Measurements from ENCODE around the gene PPP1R37. TPM values are rescaled to one million over a fixed set of nuclear protein-coding genes. Genes with fewer than 3 reads are reported as not detected.

The PPP1R37 gene
- polyA plus RNA-seq, 1 donor, result 22.1 TPM

DNA sequence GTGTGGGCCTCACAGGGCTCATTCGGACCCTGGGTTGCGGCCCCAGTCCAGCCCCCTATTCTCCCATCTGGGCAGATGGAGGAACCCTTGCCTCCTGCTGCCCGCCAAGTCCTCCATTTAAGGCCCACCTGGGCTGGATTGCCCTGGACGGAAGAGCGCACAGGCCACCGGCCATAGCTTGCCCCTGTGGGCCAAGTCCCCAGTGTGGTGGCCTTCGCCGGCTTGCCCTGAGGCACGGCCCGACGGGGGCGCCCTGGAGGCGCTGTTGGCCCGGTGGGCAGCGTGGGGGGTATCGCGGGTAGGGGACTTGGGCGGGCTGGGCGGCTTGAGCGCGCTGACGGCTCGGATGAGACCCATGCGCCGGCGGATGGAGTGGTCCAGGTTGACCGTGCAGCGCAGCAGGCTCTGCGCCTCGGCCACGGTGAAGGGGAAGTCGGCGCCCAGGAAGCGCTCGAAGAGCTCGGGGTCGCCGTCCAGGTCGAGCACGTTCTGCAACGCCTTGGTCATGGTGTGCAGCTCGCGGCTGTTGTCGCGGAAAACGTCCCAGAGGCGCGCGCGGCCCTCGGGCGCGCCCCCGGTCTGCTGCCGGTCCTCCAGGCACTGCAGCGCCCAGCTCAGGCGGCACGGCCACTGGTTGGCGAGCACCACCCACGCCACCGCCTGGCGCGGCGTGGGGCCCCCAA is 59.0 kb downstream of the PPP1R37 start:
- no peak for DNase-seq (ENCODE audit: low read depth)

DNA sequence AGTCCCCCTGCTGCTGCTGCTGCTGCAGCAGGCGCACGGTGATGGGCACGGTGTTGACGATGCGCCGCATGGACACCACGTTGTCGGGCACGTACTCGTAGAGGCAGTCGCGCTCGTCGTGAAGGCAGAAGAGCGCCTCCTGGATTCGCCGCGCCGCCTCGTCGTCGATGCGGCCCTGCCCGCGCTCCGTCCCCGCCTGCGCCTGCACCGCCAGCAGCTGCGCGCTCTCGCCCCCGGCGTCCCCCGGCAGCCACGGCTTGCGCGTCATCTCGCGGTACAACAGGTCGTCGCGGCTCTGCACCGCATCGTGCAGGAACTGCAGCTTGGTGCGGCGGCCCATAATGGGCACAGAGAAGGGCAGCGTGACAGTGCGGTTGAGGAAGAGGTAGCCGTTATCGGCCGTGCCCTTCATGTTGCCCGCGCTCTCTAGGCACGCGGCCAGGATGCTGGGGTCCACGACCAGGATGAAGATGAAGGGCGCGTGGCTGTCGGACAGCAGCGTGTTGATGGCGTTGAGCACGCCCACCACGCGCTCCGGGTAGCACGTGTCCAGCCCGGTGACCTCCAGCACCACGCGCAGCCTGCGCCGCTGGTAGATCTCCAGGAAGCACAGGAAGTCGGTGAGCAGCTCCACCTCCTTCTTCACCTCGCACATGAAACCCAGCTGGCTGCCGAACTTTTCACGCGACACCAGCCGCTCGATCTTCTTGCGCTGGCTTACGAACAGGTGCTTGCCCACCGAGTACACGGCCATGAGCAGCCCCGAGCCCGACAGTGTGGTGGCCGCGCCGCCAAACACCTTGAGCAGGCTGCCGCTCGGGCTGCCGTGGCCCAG is 59.7 kb downstream of the PPP1R37 start:
- no peak for DNase-seq (ENCODE audit: low read depth)

GRCh38 chr19:45153339-45154063 is 60.5 kb downstream of the PPP1R37 start:
- DNase-seq (ENCODE audit: low read depth), result no peak

DNA sequence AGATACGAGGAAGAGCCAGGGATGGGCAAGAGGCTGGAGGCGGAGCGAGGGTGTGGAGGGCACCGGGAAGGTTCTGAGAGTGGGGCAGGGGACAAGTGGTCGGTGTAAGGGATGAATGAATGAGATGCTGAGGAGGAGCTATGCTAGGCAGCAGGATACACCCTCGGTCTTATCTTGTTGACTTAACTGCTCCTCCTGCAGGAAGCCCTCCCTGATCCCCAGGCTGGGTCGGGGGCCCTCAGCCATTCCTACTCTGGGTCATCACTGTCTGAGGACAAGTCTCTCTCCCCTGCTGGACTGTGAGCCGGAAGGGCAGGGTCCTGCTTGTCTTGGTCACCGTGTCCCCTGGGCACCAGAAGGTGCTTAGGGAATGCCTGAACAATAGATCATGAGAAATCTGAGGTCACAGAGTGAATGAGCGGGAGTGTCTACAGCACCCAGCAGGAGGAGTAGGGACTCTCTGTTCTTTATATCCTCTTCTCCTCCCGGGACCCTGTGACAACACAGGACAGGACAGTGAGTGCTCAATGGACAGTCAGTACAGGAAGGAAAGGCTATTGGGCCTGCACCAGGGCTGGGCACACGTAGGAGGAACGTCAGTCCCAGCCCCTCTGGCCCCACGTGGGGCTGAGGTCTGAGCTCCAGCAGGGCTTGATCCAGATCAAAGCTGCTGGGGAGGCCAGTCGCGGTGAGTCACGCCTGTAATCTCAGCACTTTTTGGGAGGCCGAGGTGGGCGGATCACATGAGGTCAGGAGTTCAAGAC is 61.3 kb downstream of the PPP1R37 start:
- no peak for DNase-seq (ENCODE audit: low read depth)

GRCh38 chr19:45156011-45156630 is 63.1 kb downstream of the PPP1R37 start:
- no peak for DNase-seq (ENCODE audit: low read depth)

DNA sequence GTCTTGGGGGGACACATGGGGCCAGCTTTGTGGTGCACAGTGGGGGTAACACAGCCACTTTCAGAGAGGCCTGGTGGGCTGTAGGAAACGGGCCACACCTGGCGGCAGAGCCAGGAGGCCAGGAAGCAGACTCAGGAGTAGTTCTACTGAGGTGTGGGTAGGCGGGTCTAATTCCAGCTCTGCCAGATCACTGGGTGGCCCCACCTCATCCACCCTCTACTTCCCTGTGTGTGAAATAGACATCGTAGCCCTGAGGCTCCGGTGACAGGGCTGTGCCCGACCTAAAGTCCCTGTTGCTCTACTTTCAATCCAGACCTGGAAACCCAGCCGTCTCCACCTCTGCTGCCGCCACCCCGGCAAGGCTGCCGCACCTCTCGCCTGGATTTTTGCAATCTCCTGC is 63.8 kb downstream of the PPP1R37 start:
- no peak for DNase-seq (ENCODE audit: low read depth)

GRCh38 chr19:45158503-45159209 is 65.7 kb downstream of the PPP1R37 start:
- no peak for DNase-seq (ENCODE audit: low read depth)

DNA sequence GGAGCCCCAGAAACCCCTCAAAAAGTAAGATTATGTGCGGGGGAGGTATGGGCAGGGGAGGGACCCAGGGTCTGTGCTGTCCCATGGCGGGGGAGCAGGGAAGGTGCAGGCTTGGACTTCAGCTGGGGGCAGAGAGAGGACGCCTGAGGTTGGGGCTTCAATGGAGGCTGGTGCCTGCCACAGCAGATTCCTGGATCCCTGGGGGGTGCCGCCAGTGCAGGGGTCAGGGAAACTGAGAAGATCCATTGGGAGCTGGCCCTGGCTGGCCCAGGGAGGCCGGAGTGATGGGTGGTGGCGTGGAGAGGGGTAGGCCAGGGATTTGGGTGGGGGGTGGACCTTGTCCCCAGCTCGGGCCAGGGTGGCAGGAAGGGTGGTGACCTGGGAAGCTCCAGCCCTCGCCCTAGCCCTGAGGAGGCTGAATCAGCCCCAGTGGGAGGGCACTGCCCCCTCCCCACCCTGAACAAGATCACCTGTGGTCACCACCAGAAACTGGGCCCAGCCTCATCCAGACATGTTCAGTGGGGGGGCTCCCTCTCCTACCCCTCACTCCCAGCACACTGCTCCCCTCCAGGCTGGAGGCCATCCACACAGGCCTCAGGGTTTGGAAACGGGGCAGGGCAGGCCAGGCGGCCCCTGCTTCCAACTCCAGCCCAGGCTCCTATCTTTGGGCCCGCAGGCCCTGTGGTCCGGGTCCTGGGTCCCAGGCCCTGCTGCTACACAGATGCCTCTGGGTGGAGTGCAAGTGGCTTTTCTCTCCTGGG is 66.4 kb downstream of the PPP1R37 start:
- DNase-seq (ENCODE audit: low read depth), result no peak

GRCh38 chr19:45159971-45160324 is 67.0 kb downstream of the PPP1R37 start:
- no peak for DNase-seq (ENCODE audit: low read depth)

DNA sequence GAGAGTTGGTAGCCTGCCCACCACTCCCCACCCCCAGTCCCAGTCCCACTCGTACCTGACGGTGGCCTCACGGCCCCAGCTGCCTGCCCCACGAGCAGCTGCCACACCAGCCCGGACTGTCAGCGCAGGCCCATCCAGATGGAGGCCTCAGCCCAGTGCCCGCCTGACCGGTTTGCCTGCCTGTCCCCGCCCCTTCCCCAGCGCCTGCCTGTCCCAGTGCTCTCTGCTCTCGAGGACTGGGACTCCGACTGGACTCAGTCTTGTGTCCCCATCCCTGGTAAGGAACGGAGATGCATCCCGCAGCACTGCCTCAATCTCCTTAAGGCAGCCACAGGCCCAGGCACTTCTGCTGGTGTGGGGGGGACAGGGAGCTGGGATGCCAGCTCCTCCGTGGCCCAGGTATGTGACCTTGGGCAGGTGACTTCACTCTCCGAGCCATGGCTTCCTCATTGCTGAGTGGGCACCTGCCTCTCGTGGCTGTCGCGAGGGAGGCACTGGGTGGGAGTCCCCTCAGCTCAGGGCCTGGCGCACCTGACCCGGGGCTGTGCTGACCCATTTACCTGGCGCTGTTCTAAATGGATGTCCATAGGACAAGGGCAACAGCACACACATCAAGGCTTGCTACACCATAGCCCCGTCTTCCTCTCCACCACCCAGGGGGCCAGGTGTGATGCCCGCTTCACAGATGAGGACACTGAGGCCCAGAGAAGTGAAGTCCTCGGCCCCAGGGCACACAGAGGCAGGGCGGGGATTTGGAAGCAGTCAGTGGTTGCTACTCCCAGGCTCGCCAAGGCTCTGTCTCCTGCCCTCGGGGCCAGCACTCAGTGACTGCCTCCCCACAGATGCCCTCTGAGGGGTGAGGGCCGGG is 68.1 kb downstream of the PPP1R37 start, which contains the start of gene NKPD1:
NKPD1 (minus strand) TSS at position 113 of the 868 bp plus-strand sequence. CDS start 832 bp downstream, outside the sequence.
- DNase-seq (ENCODE audit: low read depth), result no peak

GRCh38 chr19:45161738-45162607 is 69.0 kb downstream of the PPP1R37 start:
- no peak for DNase-seq (ENCODE audit: low read depth)

DNA sequence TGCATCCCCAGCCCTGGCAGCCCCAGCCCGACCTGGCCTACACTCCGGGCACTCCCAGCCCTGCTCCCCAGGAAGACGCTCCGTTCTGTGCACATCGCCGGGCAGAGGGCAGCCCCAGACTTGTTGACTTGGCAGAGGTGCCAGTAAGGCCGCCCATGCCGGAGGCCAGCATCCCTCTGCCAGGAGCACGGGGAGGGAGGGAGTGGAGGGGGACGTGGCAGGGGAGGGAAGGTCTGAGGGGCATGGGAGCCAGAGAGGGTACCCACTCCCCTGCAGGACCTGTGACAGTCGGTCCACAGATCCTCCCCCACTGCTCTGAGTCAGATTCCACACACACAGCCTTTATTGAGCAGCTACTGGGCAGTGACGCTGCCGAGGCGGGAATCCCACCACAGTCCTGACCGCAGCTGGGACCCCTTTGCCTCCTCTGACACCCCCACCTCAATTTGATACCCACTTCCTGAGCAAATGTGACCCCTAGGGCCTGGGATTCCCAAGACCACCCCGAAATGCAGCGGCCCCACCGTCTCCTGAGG is 69.7 kb downstream of the PPP1R37 start:
- DNase-seq (ENCODE audit: low read depth), result no peak

- DNase-seq (ENCODE audit: low read depth), result no peak
Observed at GRCh38 chr19:45163156-45163555, 70.2 kb downstream of the PPP1R37 start.

DNA sequence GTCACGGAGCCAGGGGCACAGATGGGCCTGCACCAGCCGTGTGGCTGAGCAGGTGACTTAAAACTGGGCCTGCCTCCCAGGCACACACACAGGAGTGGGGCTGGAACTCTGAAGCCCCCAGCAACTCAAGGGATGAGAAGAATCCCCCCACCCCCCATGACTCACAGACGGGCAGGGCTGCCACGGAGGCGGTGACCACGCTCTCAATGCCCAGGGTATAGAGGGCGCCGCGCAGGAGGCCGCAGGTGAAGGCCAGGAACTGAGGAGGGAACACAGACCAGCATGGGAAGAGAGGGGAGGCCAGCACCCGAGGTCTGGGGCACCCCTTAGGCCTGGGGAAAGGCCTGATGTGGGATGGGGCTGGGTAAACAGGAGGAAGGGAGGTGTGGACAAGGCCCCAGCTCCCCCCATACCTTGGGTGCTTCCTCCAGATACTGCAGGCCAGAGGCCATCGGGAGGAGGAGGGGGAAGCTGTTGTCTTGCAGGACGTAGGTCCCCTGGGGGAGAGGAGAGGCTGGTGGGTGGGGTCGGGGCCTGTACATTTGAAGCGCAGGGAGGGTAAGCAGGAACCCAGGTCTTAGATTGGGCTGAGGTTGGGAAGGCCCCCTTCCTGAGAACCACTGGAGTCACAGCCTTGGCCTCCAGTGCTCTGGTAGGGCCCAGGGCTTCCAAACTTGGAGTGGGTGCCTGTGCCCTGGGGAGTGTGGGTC is 70.9 kb downstream of the PPP1R37 start:
- DNase-seq (ENCODE audit: low read depth), result no peak

DNA sequence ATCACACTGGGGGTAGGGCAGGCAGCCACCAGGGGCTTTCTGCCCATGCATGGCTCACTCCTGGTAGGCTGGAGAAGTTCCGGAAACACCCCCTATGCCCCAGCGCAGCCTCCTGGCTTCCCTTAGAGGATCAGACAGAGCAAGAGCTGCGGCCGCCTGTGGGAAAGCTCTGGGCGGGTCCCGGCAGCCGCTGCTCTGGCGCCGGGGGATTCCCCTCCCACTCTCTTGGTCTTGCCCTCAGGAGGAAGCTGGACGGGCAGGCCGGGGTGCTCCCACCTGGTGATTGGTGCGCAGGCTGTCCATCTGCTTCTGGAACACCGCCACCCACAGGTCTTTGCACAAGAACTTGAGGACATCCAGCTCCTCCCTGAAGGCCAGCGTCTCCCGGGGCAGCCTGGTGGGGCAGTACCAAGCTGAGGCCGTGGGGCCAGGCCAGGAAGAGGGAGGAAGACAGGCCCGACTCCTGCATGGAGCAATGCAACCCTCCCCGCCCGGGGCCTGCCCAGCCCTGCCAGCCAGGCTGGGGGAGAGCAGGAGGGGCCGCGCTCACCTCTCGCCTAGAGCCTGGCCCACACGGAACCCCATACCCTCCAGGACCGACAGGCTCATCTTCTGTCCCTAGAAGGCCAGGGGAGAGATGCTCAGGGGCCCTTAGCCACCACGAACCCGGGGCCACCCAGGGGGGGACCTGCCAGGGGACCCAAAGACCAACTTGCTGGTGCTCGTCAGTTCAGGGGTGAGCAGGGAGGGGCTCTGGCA is 71.8 kb downstream of the PPP1R37 start:
- no peak for DNase-seq (ENCODE audit: low read depth)

DNA sequence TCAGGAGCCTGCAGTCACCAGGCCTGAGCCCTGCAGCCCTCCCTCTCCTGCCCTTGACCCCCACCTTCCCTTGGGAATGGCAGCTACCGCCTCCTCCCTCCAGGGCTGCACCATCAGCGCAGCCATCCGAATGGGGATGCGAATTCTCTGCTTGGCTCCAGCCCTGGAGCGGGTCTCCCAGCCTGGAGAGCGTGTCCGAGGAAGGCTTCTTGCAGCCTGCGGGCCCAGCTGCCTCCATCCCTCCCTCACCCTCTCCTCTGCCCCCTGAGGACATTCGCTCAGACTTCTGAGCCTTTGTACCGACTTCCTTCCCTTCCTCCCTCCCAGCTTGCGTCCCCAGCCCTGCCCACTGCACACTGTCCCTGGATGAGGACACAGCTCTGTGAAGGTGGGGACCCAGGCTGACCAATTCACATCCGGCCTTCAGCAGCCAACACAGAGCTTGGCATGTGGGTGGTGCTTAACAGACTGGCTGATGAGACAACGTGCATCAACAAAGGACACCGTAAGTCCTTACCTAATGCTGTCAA is 73.8 kb downstream of the PPP1R37 start:
- no peak for DNase-seq (ENCODE audit: low read depth)
